SK-N-MC (cell line): Measurements from ENCODE around the gene ARSI.

ENCODE experiments used
- EZH2 ChIP-seq: fragments of 200-600 bp; sonication (generic); IDR thresholded peaks from one replicate; pipeline ENCODE4 v1.6.1; 2017; ENCODE audit warnings: antibody characterized with exemption
- POLR2AphosphoS5 ChIP-seq: IDR thresholded peaks from 2 replicates; pipeline ENCODE4 v1.6.1; 2012; ENCODE audit warnings: mild to moderate bottlenecking, low read depth, low read length, borderline replicate concordance

DNA sequence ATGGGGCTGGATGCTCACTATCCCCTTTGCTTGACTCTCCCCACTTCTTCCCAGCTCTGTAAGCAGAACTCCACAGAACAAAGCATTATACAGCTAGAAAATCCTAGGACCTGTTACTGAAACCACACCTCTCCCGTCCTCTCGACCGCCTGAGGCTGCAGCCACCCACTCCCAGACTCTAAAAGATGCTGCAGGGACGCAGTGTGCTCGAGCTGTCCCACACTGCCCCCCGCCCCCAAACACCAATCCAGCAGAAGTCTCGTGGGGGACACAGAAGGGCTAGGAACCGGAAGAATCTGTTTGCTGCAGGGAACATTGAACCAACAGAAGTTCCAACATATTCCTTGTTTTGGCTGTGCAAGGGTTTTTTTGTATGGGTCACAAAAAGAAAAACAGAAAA, 20.7 kb downstream of the ARSI start:
- TF ChIP-seq EZH2: no peak
- TF ChIP-seq POLR2AphosphoS5: no peak
